GM20431 (cell line): Measurements from ENCODE around the gene CERK.
"Not testable (repeated sequence)": the region's sequence is repeated elsewhere in the genome, so short reads cannot be mapped to it uniquely, and the experiment has no call there.

Experiments
- in situ Hi-C: fragments of 300-500 bp; cut with MseI, MboI; formaldehyde crosslinking; loops from one replicate; pipeline ENCODE4 v1.15.0; 2020; ENCODE audit warnings: low sequenced_read_pairs; ENCODE audit not compliant: unreplicated experiment

CERK gene

GRCh38 chr22:46637711-46638600 is 100.1 kb downstream of the CERK start:
- in situ Hi-C loops, result no loop called here

- in situ Hi-C loops, result no loop called here
These were observed 101.6 kb downstream of the CERK start for GRCh38 chr22:46636221-46637002.

GRCh38 chr22:46635756-46636155 is 102.3 kb downstream of the CERK start:
- in situ Hi-C loops, result no loop called here

GRCh38 chr22:46634973-46635685 is 102.9 kb downstream of the CERK start:
- in situ Hi-C loops, result not testable (repeated sequence)
